BE2C (cell line): ENCODE measurements around the gene SORCS3.

Source experiments
- DNase-seq: peaks from one replicate; pipeline ENCODE4 v3.0.0-alpha.2; 2020
- H3K27me3 ChIP-seq: fragments of 250-450 bp; sonication (Bioruptor Pico); 2 replicates; pipeline ENCODE4 v1.5.1; 2020; ENCODE audit warnings: mild to moderate bottlenecking
- H3K36me3 ChIP-seq: fragments of 250-450 bp; sonication (Bioruptor Pico); 2 replicates; pipeline ENCODE4 v1.5.1; 2020; ENCODE audit warnings: mild to moderate bottlenecking
- H3K4me1 ChIP-seq: fragments of 250-450 bp; sonication (Bioruptor Pico); 2 replicates; pipeline ENCODE4 v1.5.1; 2020
- H3K4me3 ChIP-seq: 2 replicates; pipeline ENCODE4 v1.5.1; 2011; ENCODE audit warnings: low read depth, low read length
- H3K9me3 ChIP-seq: fragments of 250-450 bp; sonication (Bioruptor Pico); 2 replicates; pipeline ENCODE4 v1.5.1; 2020
- TF ChIP-seq, protein P1 (sequence below): IDR thresholded peaks from 2 replicates; pipeline ENCODE4 v1.5.1; 2012; ENCODE audit warnings: mild to moderate bottlenecking, low read depth, low read length

The SORCS3 gene

DNA sequence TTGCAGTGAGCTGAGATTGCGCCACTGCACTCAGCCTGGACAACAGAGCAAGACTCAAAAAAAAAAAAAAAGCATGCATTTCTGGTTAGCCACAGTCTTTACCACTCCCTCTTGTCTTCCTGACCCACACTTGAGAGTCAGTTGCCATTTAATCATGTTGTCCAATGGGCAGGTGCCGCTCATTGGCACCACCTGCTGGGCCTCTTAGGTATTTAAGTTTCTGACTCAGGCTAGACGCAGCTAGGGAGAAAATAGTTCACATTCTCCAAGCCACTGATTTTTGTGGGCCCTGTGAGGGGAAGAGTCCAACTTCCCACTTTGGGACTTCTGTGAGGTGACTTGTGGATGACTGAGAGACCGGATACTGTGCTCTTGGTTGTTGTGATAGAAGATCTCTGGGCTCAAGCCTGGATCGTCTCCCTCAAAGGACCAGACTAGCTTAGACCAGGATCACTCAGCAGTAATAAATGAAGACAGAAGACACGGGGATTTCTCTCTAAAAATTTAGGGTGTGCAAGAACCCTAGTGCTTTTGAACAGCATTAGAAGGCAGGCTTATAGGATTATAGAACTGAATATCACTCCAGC lies 26.8 kb upstream of the SORCS3 start:
- peak; percentile 27 for DNase-seq
- TF ChIP-seq, protein P1, sequence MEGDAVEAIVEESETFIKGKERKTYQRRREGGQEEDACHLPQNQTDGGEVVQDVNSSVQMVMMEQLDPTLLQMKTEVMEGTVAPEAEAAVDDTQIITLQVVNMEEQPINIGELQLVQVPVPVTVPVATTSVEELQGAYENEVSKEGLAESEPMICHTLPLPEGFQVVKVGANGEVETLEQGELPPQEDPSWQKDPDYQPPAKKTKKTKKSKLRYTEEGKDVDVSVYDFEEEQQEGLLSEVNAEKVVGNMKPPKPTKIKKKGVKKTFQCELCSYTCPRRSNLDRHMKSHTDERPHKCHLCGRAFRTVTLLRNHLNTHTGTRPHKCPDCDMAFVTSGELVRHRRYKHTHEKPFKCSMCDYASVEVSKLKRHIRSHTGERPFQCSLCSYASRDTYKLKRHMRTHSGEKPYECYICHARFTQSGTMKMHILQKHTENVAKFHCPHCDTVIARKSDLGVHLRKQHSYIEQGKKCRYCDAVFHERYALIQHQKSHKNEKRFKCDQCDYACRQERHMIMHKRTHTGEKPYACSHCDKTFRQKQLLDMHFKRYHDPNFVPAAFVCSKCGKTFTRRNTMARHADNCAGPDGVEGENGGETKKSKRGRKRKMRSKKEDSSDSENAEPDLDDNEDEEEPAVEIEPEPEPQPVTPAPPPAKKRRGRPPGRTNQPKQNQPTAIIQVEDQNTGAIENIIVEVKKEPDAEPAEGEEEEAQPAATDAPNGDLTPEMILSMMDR: peak; percentile 56
- no peaks in the 10 kb centered on the region for H3K4me1 ChIP-seq
- H3K27me3 ChIP-seq: no peaks in the 10 kb centered on the region
- H3K9me3 ChIP-seq: no peaks in the 10 kb centered on the region
- no peak overlapping the region for H3K4me3 ChIP-seq
- no peaks in the 10 kb centered on the region for H3K36me3 ChIP-seq

DNA sequence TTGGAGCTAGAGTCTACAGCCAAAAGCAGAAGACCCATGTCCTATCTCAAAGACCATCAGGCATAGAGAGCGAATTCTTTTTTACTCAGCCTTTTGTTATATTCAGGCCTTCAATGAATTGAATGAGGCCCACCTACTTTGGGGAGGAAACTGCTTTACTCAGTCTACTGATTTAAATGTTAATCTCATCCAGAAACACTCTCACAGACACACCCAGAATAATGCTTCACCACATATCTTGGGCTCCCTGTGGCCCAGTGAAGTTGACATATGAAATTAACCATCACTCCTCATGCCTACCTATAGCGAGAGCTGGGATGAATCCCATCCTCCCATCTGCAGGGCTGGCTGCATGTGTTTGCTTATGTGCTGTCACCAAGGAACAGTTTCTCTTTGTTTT lies 26.0 kb upstream of the SORCS3 start:
- Histone ChIP-seq H3K27me3 (no peaks in the 10 kb centered on the region), H3K36me3 (no peaks in the 10 kb centered on the region), H3K9me3 (no peaks in the 10 kb centered on the region), H3K4me1 (no peaks in the 10 kb centered on the region), H3K4me3 (no peak overlapping the region)
- TF ChIP-seq, protein P1: no peak
- DNase-seq: no peak

DNA sequence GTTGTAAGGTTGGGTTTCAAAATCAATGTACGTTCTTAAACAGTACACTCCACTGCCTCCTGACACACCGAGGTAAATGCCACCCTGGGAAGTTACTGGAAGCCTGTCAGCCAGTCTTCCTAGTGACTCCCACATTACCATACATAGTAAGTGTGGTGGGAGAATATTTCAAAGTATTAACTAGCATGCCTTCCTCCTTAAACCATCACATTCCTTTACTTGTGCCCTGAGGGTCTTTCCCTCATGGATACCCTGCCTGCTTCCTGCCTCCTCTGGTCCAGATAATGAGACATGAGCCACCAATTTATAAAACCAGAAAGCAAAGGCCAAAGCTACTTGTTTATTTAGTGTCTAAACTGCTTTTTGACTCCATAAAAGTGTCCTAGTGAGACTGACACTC lies 23.3 kb upstream of the SORCS3 start:
- Histone ChIP-seq H3K4me1 (no peaks in the 10 kb centered on the region), H3K9me3 (no peaks in the 10 kb centered on the region), H3K36me3 (no peaks in the 10 kb centered on the region), H3K27me3 (no peaks in the 10 kb centered on the region), H3K4me3 (no peak overlapping the region)
- DNase-seq: no peak
- TF ChIP-seq, protein P1: no peak

DNA sequence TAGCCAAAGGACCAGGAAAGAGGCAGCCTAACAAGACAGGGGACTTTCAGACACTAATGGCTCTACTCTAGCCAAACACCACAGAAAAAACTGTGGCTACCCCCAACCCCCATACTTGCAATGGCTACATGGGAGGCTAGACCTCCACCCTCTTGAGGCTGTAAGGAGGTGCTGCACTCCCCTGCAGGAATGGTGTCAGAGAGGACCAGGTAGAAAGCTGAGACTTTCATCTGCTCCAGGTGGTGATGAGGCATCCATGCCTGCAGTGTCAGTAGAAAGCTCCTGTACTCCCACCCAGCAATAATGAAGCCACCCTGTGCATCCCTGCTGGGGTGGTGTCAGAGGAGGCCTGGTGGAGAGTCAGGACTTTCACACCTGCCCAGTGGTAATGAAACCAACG lies 18.9 kb upstream of the SORCS3 start:
- no peaks in the 10 kb centered on the region for H3K9me3 ChIP-seq
- TF ChIP-seq, protein P1: no peak
- DNase-seq: no peak
- H3K36me3 ChIP-seq: no peaks in the 10 kb centered on the region
- no peaks in the 10 kb centered on the region for H3K27me3 ChIP-seq
- H3K4me3 ChIP-seq: no peak overlapping the region
- no peaks in the 10 kb centered on the region for H3K4me1 ChIP-seq

DNA sequence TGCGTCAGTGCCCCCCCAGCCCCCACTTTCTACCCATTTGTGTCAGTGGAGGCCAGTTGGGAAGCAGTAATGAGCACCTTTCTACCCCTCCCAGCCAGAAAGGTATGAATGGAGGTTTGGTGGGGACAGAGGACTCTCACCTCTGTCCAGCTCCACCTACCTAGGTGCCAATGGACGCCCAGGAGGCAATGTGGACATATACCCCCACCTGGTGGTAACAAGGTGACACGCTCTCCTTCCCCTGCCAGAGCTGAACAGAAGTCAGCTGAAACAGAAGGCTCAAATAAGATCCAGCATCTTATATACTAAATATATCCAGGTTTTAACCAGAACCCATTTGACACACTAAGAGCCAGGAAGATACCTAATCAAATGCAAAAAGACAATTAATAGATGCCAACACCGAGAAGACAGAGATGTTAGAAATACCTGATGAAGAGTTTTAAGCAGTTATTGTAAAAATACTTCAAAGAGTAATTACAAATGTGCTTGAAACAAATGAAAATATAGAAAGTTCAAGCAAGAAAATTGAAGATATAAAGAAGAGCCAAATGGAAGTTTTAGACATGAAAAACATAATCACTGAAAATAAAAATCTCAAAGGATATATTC lies 18.4 kb upstream of the SORCS3 start:
- H3K36me3 ChIP-seq: no peaks in the 10 kb centered on the region
- no peak for DNase-seq
- TF ChIP-seq, protein P1: peak; percentile 28
- H3K4me3 ChIP-seq: no peak overlapping the region
- no peaks in the 10 kb centered on the region for H3K9me3 ChIP-seq
- no peaks in the 10 kb centered on the region for H3K27me3 ChIP-seq
- H3K4me1 ChIP-seq: no peaks in the 10 kb centered on the region

DNA sequence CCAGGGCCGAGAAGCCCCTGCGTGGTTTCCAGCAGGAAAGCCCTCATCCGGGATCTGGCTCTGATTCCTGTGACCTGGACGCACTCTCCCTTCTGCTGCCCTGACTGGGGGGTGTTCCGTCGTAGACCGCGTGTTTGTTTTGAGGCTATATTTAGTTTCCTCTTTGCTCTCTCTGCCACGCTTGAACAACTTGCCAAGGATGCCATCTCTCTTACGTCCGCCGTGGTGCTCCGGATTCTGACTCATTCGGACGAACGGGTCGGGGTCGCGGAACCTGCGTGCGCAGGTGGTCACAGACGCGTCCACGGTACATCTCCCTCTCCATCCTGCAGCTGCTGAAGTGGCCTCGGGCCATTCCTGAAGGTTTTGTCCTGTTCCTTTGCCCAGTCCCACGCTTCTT lies 10.4 kb upstream of the SORCS3 start:
- Histone ChIP-seq H3K4me3 (no peak overlapping the region), H3K9me3 (no peaks in the 10 kb centered on the region), H3K36me3 (no peaks in the 10 kb centered on the region), H3K4me1 (no peaks in the 10 kb centered on the region), H3K27me3 (no peaks in the 10 kb centered on the region)
- TF ChIP-seq, protein P1: no peak
- DNase-seq: no peak
